Measurements from ENCODE around the gene RCL1.

Gene RCL1

GRCh38 chr9:4801156-4801555, 8.4 kb downstream of the RCL1 start:
- H3K79me2 ChIP-seq (ENCODE audit: insufficient read depth, low read length): peaks cover 86% of the 10 kb centered on the region
- H3K9ac ChIP-seq (ENCODE audit: low read depth, low read length): no peak overlapping the region
- TF ChIP-seq EZH2 (IDR thresholded peaks at IDR 0.05; ENCODE audit: borderline replicate concordance, low read depth, low read length, severe bottlenecking) (no peak), CTCF (IDR thresholded peaks at IDR 0.05; ENCODE audit: borderline replicate concordance, extremely low read depth, low read length, poor library complexity, severe bottlenecking) (no peak)
- H4K20me1 ChIP-seq (ENCODE audit: insufficient read depth, low read length): peaks cover 21% of the 10 kb centered on the region; the same call in 1 of the 2 replicates
- H3K27me3 ChIP-seq (ENCODE audit: insufficient read depth, low read length, poor library complexity): no peaks in the 10 kb centered on the region
- H3K4me2 ChIP-seq (ENCODE audit: insufficient read depth, low read length): no peak overlapping the region
- peaks cover 5% of the 10 kb centered on the region for H3K9me3 ChIP-seq (ENCODE audit: insufficient read depth, low read length, severe bottlenecking)
- no peaks in the 10 kb centered on the region for H3K4me1 ChIP-seq (ENCODE audit: insufficient read depth, low read length)
- DNase-seq (no peak), ATAC-seq (ENCODE audit: insufficient read depth, low read depth) (no peak)
- H2AFZ ChIP-seq (ENCODE audit: low read depth, low read length): no peak overlapping the region
- no peak overlapping the region for H3K4me3 ChIP-seq (ENCODE audit: low read depth in 1 of 2, low read length in 2 of 2)
- H3K27ac ChIP-seq (ENCODE audit: low read length): no peak overlapping the region
- no peaks in the 10 kb centered on the region for H3K36me3 ChIP-seq (ENCODE audit: insufficient read depth, low read length)

GRCh38 chr9:4803670-4804530, 11.2 kb downstream of the RCL1 start:
- DNase-seq: no peak

GRCh38 chr9:4804531-4805016, 11.8 kb downstream of the RCL1 start:
- Histone ChIP-seq H4K20me1 (ENCODE audit: insufficient read depth, low read length) (peaks cover 4% of the 10 kb centered on the region; the same call in 1 of the 2 replicates), H3K79me2 (ENCODE audit: insufficient read depth, low read length) (peaks cover 79% of the 10 kb centered on the region), H2AFZ (ENCODE audit: low read depth, low read length) (no peak overlapping the region), H3K4me1 (ENCODE audit: insufficient read depth, low read length) (no peaks in the 10 kb centered on the region), H3K27me3 (ENCODE audit: insufficient read depth, low read length, poor library complexity) (no peaks in the 10 kb centered on the region), H3K36me3 (ENCODE audit: insufficient read depth, low read length) (no peaks in the 10 kb centered on the region), H3K9ac (ENCODE audit: low read depth, low read length) (no peak overlapping the region), H3K4me2 (ENCODE audit: insufficient read depth, low read length) (no peak overlapping the region), H3K9me3 (ENCODE audit: insufficient read depth, low read length, severe bottlenecking) (peaks cover 5% of the 10 kb centered on the region), H3K27ac (ENCODE audit: low read length) (no peak overlapping the region), H3K4me3 (ENCODE audit: low read depth in 1 of 2, low read length in 2 of 2) (no peak overlapping the region)
- TF ChIP-seq CTCF (IDR thresholded peaks at IDR 0.05; ENCODE audit: borderline replicate concordance, extremely low read depth, low read length, poor library complexity, severe bottlenecking) (no peak), EZH2 (IDR thresholded peaks at IDR 0.05; ENCODE audit: borderline replicate concordance, low read depth, low read length, severe bottlenecking) (no peak)
- no peak for DNase-seq
- ATAC-seq (ENCODE audit: insufficient read depth, low read depth): no peak

More at GRCh38 chr9:4803670-4804530, 11.2 kb downstream of the RCL1 start:
- H3K36me3 ChIP-seq (ENCODE audit: insufficient read depth, low read length): no peaks in the 10 kb centered on the region
- H3K27me3 ChIP-seq (ENCODE audit: insufficient read depth, low read length, poor library complexity): no peaks in the 10 kb centered on the region
- peaks cover 4% of the 10 kb centered on the region; the same call in 1 of the 2 replicates for H4K20me1 ChIP-seq (ENCODE audit: insufficient read depth, low read length)
- H3K27ac ChIP-seq (ENCODE audit: low read length): no peak overlapping the region
- peaks cover 5% of the 10 kb centered on the region for H3K9me3 ChIP-seq (ENCODE audit: insufficient read depth, low read length, severe bottlenecking)
- H3K4me1 ChIP-seq (ENCODE audit: insufficient read depth, low read length): no peaks in the 10 kb centered on the region
- no peak overlapping the region for H2AFZ ChIP-seq (ENCODE audit: low read depth, low read length)
- TF ChIP-seq CTCF (IDR thresholded peaks at IDR 0.05; ENCODE audit: borderline replicate concordance, extremely low read depth, low read length, poor library complexity, severe bottlenecking) (no peak), EZH2 (IDR thresholded peaks at IDR 0.05; ENCODE audit: borderline replicate concordance, low read depth, low read length, severe bottlenecking) (no peak)
- H3K9ac ChIP-seq (ENCODE audit: low read depth, low read length): no peak overlapping the region
- peaks cover 79% of the 10 kb centered on the region for H3K79me2 ChIP-seq (ENCODE audit: insufficient read depth, low read length)
- no peak overlapping the region for H3K4me2 ChIP-seq (ENCODE audit: insufficient read depth, low read length)
- no peak for ATAC-seq (ENCODE audit: insufficient read depth, low read depth)
- no peak overlapping the region for H3K4me3 ChIP-seq (ENCODE audit: low read depth in 1 of 2, low read length in 2 of 2)

Measured in DND-41 (cell line).